ENCODE results near the gene NES.

The NES gene

GRCh38 chr1:156680056-156680455 is 2.8 kb upstream of the NES start:
- no peak for DNase-seq (ENCODE audit: low read depth in 2 of 2)

DNA sequence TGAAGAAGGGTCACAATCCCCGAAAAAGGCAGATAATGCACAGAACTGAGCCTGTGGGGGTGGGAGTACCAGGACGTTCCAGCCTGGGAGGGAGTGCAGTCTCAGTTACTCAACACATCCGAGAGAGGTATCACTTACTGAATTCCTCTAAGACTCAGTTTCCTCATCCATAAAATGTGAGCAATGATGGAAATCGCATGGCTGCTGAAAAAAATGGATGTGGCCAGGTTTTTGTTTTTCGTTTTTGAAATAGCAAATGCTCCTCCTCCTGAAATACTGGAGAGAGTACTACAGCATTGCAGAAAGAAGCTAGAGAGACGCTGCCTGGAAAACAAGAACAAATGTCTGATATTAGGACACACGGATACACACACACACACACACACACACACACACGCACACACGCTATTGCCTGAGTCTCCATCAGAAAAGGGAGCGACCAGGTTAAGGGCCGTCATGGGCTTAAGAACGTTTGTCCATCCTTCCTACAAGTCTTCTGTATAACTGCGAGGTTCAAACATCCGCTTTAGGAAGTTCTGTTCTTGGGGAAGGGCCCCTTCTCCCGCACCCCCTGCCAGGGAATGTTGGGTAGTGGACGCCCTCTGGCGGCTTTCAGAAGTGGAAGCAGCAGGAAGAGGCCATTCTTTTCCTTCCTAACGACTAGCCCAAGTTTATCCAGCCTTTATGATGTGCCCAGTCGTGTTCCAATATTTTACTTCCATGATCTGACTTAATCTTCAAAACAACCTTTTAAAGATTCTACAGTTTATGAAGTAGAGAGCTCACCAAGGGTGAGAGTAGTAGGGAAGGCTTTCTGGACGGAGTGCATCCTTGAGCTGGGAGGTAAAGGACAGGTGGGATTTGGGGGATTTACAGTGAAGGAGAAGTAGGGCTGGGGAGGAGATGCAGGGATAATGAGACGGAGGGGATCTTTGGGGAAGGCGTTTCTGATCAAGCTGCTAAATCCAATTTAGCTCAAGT is 699 bp upstream of the NES start:
- DNase-seq (ENCODE audit: low read depth in 2 of 2), result peak in 1 of 2 experiments; percentile 67

GRCh38 chr1:156676114-156676819 is 940 bp downstream of the NES start:
- DNase-seq (ENCODE audit: low read depth in 2 of 2), result no peak

DNA sequence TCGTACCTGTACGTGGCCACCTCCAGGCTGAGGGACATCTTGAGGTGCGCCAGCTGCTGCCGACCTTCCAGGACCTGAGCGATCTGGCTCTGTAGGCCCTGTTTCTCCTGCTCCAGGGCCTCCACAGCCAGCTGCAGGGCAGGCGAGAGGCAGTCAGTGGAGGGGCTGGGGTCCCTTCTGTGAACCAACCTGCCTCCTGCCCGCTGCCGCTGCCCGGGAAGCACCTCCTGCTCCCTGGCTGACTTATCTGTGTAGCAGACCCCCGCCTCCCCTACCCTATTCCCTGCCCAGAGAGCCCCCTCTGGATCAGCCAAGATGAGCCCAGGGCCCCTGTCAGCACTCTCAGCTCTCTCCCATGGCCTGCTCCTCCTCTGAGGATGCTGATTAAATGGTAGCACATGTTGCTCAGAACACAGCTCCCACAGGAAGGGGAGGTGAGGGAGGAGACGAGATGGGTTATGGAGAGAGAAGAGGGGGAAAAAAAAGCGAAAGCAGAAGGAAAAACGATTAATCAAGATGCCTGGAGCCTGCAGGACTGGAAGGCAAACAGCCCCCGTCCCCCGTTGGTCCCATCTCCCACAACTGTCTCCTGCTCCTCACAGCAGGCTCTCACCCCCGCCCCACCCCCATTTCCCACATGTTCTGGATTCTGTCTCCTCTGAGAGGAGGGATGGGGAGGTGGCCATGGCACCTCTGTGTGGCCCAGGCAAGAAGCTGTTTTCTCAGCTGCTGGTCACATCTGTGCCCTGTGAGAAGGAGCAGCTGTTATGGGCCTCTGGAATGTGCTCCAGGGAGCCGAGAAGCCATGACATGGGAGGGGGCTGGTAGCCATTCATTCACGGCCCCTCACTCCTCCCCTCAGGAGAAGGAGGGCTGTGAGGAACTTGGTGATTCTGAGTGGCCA is 1.7 kb downstream of the NES start:
- DNase-seq (ENCODE audit: low read depth in 2 of 2), result no peak

- DNase-seq (ENCODE audit: low read depth in 2 of 2), result no peak
Measured at GRCh38 chr1:156673387-156674121, 3.7 kb downstream of the NES start.

- DNase-seq (ENCODE audit: low read depth in 2 of 2), result no peak
Measured at GRCh38 chr1:156671804-156672203, 5.4 kb downstream of the NES start.

- DNase-seq (ENCODE audit: low read depth in 2 of 2), result no peak
Measured at GRCh38 chr1:156670791-156671190, 6.4 kb downstream of the NES start.

DNA sequence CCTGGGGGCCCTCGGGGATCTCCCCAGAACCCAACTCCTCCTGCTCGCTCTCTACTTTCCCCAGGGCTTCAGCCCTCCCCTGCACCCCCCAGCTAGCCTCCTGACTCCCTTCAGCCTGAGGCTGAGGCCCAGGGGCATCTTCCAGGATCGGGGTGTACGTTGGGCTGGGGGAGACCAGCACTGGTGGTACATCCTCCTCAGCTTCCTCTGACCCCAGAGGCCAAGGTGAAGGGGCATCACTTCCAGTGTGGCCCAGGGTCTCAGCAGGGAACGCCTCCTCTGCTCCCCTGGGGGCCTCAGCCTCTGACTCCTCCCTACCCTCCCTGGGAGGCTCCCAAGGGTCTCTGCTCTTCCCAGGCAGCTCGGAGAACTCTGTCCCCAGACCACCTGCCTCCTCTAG is 6.8 kb downstream of the NES start:
- no peak for DNase-seq (ENCODE audit: low read depth in 2 of 2)

GRCh38 chr1:156669794-156670193 is 7.4 kb downstream of the NES start:
- DNase-seq (ENCODE audit: low read depth in 2 of 2), result no peak

DNA sequence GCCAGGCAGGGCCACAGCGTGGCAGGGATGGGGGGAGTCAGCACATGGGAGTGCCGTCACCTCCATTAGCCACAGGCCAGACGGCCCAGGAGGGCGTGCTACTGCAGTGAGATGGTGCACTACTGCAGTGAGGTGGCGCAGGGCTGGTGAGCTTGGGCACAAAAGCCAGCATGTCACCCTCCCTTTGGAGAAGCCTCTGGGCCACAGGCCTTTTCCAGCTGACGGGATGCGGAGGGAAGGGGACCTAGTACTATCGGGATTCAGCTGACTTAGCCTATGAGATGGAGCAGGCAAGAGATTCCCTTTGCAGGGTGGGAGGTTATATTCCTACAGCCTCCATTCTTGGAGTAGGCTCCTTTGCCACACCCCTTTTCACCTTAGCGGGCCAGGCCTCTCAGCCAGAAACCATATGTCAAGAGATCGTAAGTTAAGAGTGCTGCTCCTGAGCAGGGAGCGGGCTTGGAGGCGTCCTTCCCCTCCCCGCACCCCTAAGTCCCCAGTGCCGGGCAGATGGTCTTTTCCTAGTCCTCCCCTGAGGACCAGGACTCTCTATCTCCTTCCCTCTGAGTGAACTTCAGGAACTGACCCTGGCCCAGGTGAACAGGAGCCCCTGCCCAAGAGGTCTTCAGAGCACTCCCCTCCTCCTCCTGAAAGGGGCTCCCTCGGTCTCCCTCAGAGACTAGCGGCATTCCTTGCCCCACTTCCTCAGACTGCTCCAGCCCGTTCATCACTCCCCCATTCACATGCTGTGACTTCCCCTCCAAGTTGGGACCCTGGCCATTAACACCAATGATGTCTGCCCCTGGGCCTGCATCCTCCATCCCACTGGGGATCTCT is 8.2 kb downstream of the NES start:
- no peak for DNase-seq (ENCODE audit: low read depth in 2 of 2)

DNA sequence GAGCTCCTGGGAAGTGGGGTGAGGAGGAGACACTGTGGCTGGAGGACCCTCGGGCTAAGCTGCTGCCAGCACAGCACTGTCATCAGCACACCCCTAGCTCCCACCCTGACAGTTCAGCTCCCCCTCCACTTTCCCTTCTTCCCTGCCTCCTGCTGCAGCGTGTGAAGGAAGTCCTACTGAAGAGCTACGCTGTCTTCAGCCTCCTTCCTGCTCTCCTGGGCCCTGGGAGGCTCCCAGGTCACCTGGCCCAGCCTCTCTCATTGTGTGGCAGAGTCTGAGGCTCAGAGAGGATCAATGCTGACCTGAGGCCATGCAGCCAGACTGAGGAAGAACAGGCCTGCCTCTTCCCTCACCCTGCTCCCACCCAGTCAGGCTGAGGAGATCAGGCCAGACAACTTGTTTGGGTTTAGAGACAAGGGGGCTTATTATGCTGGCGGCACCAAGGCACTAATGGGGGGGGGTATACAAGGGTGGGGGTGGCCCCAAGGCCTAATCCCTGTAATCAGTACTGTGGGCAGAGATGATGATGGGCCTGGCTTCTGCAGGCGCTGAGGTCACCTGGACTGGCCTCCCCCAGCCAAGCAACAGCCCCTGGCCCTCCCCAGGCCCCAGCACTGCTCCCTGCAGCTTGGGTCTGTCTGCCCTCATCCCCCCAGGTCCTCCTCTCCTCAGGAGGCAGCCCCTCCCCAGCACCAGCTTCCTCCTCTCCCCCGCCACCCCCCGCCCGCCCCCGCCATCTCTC is 9.1 kb downstream of the NES start:
- DNase-seq (ENCODE audit: low read depth in 2 of 2), result no peak

DNA sequence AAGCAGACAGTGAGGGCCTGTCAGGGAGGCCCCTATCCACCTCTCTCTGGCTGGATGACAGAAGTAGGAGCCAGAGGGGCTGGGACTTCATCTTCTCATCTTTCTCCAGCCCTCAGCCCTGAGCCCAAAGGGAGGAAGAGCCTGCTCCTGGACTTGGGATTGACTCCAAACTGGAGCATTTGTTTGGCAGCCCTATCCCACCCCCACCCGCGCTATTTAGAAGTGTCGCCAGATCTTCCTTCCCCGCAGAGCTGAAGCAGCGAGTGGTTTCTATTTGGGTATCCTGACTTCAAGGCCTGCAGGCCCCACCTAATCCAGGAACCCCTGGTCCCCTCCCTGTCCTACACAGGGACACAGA is 9.6 kb downstream of the NES start:
- no peak for DNase-seq (ENCODE audit: low read depth in 2 of 2)

GRCh38 chr1:156666862-156667609 is 10.2 kb downstream of the NES start:
- no peak for DNase-seq (ENCODE audit: low read depth in 2 of 2)

GRCh38 chr1:156665539-156665938 is 11.7 kb downstream of the NES start:
- DNase-seq (ENCODE audit: low read depth in 2 of 2), result no peak

- no peak for DNase-seq (ENCODE audit: low read depth in 2 of 2)
Measured at GRCh38 chr1:156664767-156665411, 12.3 kb downstream of the NES start.

GRCh38 chr1:156664046-156664766 is 13.0 kb downstream of the NES start:
- DNase-seq (ENCODE audit: low read depth in 2 of 2), result no peak

- no peak for DNase-seq (ENCODE audit: low read depth in 2 of 2)
Measured at GRCh38 chr1:156663178-156663577, 14.0 kb downstream of the NES start.

GRCh38 chr1:156662800-156663055 is 14.5 kb downstream of the NES start:
- no peak for DNase-seq (ENCODE audit: low read depth in 2 of 2)

All from fibroblast of skin of left biceps (primary cell).